Measurements from ENCODE around the gene HPCAL4. TPM values are rescaled to one million over a fixed set of nuclear protein-coding genes. Genes with fewer than 3 reads are reported as not detected.

HPCAL4 gene
- total and polyA plus RNA-seq, 11 donors = 0.12 to 1.2 (median 0.46) TPM

DNA sequence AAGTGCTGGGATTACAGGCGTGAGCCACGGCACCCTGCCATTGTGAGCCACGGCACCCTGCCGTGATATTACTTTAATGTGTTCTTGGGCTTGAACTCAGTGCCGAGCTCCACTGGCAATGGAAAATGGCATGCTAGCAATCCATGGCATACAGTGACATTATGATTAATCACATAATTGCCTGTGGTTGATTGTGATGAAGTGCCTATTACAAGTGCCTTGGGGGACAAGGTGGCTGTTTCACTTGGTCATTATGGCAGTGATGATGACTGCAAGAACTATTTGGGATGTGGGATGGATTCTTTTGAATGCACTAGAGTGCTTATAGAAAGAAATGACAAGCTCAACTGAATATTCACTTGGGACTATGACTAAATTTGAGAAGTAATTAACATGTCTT is 22.3 kb upstream of the HPCAL4 start:
- DNase-seq (no peak), ATAC-seq (no peak)
- intact Hi-C loops (cut with DNase I) = loop anchor here in 3 of 10 donors (5.0 to 10.0 kb wide), 3 partner anchors 36 to 59 kb away; no protein-coding TSS in a partner anchor
- Histone ChIP-seq H3K9me3 (no peaks in the 10 kb centered on the region), H3K4me3 (no peak overlapping the region), H3K27ac (no peak overlapping the region), H3K36me3 (no peaks in the 10 kb centered on the region), H3K27me3 (peaks cover 0 to 30% (median 11%) of the 10 kb centered on the region in 9 donors), H3K4me1 (no peaks in the 10 kb centered on the region)
- no peak for TF ChIP-seq POLR2A (IDR thresholded peaks at IDR 0.05)
- TF ChIP-seq, protein P1, sequence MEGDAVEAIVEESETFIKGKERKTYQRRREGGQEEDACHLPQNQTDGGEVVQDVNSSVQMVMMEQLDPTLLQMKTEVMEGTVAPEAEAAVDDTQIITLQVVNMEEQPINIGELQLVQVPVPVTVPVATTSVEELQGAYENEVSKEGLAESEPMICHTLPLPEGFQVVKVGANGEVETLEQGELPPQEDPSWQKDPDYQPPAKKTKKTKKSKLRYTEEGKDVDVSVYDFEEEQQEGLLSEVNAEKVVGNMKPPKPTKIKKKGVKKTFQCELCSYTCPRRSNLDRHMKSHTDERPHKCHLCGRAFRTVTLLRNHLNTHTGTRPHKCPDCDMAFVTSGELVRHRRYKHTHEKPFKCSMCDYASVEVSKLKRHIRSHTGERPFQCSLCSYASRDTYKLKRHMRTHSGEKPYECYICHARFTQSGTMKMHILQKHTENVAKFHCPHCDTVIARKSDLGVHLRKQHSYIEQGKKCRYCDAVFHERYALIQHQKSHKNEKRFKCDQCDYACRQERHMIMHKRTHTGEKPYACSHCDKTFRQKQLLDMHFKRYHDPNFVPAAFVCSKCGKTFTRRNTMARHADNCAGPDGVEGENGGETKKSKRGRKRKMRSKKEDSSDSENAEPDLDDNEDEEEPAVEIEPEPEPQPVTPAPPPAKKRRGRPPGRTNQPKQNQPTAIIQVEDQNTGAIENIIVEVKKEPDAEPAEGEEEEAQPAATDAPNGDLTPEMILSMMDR (IDR thresholded peaks at IDR 0.05) = no peak
- WGBS, 4 donors = 90 to 98% (median 91%) methylated on average over 5 of the region's 5 CpGs

- no peaks in the 10 kb centered on the region for H3K36me3 ChIP-seq
- DNase-seq (no peak), ATAC-seq (no peak)
- 72 to 81% (median 79%) methylated on average over 6 of the region's 6 CpGs for WGBS, 4 donors
- H3K9me3 ChIP-seq = no peaks in the 10 kb centered on the region
- no peak overlapping the region for H3K27ac ChIP-seq
- H3K4me1 ChIP-seq = no peaks in the 10 kb centered on the region
- intact Hi-C loops (cut with DNase I) = loop anchor here in 3 of 10 donors (5.0 to 10.0 kb wide), 3 partner anchors 35 to 57 kb away; no protein-coding TSS in a partner anchor
- no peak overlapping the region for H3K4me3 ChIP-seq
- peaks cover 0 to 19% (median 2%) of the 10 kb centered on the region in 9 donors for H3K27me3 ChIP-seq
- TF ChIP-seq, protein P1 (IDR thresholded peaks at IDR 0.05) = no peak
- TF ChIP-seq POLR2A (IDR thresholded peaks at IDR 0.05) = no peak
Observed at GRCh38 chr1:39711966-39712340, 20.7 kb upstream of the HPCAL4 start.

DNA sequence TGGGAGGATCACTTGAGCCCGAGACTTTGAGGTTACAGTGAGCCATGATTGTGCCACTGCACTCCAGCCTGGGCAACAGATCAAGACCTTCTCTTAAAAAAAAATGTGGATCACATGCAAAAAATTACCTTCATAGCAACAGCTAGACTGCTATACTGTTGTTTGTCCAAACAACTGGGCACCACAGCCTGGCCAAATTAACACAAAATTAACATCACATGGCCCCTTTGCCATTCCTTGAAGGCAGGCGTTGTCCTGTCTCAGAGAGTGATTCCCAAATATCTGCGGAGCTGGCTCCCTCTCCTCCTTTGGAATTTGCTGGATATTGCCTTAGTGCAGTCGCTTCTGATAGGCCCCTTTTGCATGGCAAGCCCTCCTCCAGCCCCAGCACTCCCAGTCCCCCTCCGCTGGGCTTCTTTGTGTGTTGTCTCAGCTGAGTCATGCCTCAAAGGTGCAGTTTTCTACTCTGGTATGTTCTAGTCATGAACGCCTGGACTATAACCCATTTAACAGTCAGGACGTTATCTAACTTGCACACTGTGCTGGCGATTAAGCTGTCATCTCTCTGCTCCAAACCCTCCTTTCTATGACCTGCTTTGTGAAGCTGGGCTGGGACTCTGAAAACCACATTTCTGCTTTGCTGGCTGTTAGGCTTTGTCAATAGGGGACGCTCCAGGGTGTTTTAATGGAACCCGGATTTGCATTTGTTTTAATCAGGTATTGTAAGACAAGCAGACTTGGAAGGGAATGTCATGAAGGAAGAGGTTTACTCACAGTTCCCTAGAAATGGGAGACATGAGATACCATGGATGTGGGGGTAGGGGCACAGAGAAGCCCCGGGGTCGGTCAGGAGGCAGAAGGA is 20.1 kb upstream of the HPCAL4 start:
- no peaks in the 10 kb centered on the region for H3K9me3 ChIP-seq
- H3K4me1 ChIP-seq = no peaks in the 10 kb centered on the region
- intact Hi-C loops (cut with DNase I) = loop anchor here in 3 of 10 donors (5.0 to 10.0 kb wide), 3 partner anchors 34 to 57 kb away; no protein-coding TSS in a partner anchor
- 58 to 71% (median 67%) methylated on average over 12 of the region's 12 CpGs for WGBS, 4 donors
- H3K36me3 ChIP-seq = no peaks in the 10 kb centered on the region
- DNase-seq (no peak), ATAC-seq (no peak)
- peaks cover 0 to 13% (median 0%) of the 10 kb centered on the region in 9 donors for H3K27me3 ChIP-seq
- no peak overlapping the region for H3K4me3 ChIP-seq
- no peak overlapping the region for H3K27ac ChIP-seq
- TF ChIP-seq, protein P1 (IDR thresholded peaks at IDR 0.05) = no peak
- TF ChIP-seq POLR2A (IDR thresholded peaks at IDR 0.05) = no peak

- 49 to 66% (median 65%) methylated on average over 4 of the region's 4 CpGs for WGBS, 4 donors
- no peak for ATAC-seq
- Histone ChIP-seq H3K36me3 (no peaks in the 10 kb centered on the region), H3K27me3 (no peaks in the 10 kb centered on the region), H3K4me3 (no peak overlapping the region), H3K27ac (no peak overlapping the region), H3K9me3 (no peaks in the 10 kb centered on the region), H3K4me1 (no peaks in the 10 kb centered on the region)
- intact Hi-C loops (cut with DNase I) = no loop called here
- no peak for DNase-seq
- TF ChIP-seq, protein P1 (IDR thresholded peaks at IDR 0.05) = no peak
- TF ChIP-seq POLR2A (IDR thresholded peaks at IDR 0.05) = no peak
Observed at GRCh38 chr1:39707506-39707905, 16.3 kb upstream of the HPCAL4 start.
